ES-I3 (cell line): Measurements from ENCODE around the gene OR8I2.
"Not testable (repeated sequence)": the region's sequence is repeated elsewhere in the genome, so short reads cannot be mapped to it uniquely, and the experiment has no call there.

ENCODE experiments used
- H3K36me3 ChIP-seq: 2 replicates; pipeline ENCODE4 v1.6.1; 2013; ENCODE audit warnings: mild to moderate bottlenecking, low read length, control low read depth, moderate library complexity; ENCODE audit not compliant: insufficient read depth
- H3K4me1 ChIP-seq: 2 replicates; pipeline ENCODE4 v1.6.1; 2013; ENCODE audit warnings: mild to moderate bottlenecking, control low read depth, low read length; ENCODE audit not compliant: insufficient read depth
- H3K9ac ChIP-seq: 2 replicates; pipeline ENCODE4 v1.6.1; 2013; ENCODE audit warnings: low read depth, mild to moderate bottlenecking, low read length, moderate library complexity
- H3K9me3 ChIP-seq: 2 replicates; pipeline ENCODE4 v1.6.1; 2013; ENCODE audit warnings: mild to moderate bottlenecking, low read length, moderate library complexity; ENCODE audit not compliant: control insufficient read depth, insufficient read depth

OR8I2 gene

DNA sequence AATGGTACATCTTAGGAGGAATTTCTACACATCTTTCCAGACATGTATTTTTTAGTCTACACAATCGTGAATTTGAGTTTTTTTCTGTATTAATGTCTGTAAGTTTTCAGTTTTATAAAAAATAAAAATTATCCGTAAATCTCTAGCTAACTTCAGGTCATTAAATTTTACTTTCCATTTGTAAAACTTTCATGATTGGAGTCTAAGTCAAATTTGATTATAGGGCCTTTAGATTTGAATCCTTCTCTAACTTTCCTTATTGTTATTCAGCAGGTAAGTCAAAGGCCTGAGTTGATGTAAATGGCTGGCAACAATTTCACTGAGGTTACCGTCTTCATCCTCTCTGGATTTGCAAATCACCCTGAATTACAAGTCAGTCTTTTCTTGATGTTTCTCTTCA lies at the start of gene OR8I2:
OR8I2 (plus strand) TSS at position 301 of the 400 bp plus-strand sequence; CDS start at position 301, 0 bp downstream.
- Histone ChIP-seq H3K9me3 (no peaks in the 10 kb centered on the region), H3K36me3 (no peaks in the 10 kb centered on the region), H3K9ac (no peak within 1 kb of the TSS), H3K4me1 (no peaks in the 10 kb centered on the region)

DNA sequence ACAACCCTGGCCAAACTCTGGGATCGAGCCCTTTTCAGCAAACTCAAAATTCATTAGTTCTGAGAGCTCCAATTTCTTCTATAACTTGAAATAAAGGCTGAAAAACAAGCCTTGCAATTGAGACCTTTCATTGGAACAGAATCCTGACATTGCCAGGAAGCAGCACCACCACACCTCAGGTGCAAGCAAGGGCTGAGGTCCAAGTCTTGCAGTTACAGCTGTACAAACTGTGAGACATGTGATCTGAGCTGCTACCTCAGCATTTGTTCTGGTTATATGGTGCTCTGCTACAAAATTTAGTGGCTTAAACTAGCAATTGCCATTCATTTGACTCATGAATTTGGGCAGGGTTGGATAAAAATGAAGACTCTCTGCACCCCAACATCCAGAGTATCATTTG lies 47.6 kb upstream of the OR8I2 start:
- H3K4me1 ChIP-seq = no peaks in the 10 kb centered on the region
- H3K9ac ChIP-seq = no peak overlapping the region
- H3K36me3 ChIP-seq = no peaks in the 10 kb centered on the region
- no peaks in the 10 kb centered on the region; the same call in 1 of the 2 replicates for H3K9me3 ChIP-seq

DNA sequence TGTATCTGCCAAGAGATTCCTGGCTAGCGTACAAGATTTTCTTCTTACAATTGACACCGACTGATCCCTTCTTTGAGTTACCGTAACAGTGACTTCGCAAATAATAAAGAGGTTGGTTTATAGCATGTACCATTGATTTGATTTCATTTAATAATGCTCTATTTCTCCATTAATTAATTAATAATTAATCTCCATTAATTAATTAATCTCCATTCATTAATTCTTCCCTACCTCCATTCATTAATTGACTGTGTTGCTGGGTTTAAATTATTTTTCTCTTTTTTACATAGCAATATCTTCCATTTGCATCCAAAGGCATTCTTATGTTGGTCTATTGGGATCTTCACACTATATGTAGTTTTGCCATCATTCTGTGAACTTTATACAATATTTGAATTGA lies 44.6 kb upstream of the OR8I2 start:
- no peaks in the 10 kb centered on the region for H3K36me3 ChIP-seq
- no peaks in the 10 kb centered on the region; the same call in 1 of the 2 replicates for H3K9me3 ChIP-seq
- no peak overlapping the region for H3K9ac ChIP-seq
- no peaks in the 10 kb centered on the region for H3K4me1 ChIP-seq

DNA sequence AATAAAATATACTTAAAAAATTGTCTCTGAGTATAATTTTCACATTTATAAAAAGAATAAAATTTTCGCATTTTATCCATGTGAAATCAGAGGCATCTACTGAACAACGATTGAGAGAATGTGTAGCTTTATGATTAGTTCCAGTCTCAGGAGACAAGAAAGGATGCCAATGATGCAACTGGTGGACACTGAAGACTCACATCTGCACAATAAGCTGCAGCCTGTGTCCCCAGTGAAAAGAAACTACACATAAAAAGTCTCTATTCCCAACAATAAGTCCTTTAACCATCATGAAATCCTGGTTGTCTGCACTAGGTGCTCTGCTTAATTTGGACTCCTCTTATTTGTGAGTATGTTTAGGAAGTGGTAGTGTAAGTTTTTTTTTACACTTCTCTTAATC lies 43.6 kb upstream of the OR8I2 start:
- Histone ChIP-seq H3K4me1 (no peaks in the 10 kb centered on the region), H3K9ac (no peak overlapping the region), H3K9me3 (no peaks in the 10 kb centered on the region; the same call in 1 of the 2 replicates), H3K36me3 (no peaks in the 10 kb centered on the region)

DNA sequence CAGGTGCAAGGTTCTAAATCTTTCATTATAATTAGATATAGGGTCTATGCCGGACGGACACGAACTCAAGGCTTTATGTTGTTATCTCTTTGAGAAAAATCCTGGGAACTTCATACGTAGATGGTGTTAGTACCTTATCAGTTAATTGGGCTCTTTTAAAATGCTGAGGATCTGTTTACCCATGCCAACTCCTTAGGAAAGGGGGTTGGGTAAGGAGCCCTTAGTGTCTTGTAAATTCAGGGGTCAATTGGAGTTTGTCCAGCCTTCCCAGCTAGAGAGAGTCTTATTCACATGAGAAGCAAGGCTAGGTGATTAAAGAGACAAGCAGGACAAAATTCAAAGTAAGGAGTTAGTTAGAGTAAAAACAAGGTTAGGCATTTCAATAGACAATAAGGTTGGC lies 36.7 kb upstream of the OR8I2 start:
- H3K9ac ChIP-seq, H3K9me3 ChIP-seq, H3K36me3 ChIP-seq: not testable (repeated sequence)
- H3K4me1 ChIP-seq = peaks cover 19% of the 10 kb centered on the region

DNA sequence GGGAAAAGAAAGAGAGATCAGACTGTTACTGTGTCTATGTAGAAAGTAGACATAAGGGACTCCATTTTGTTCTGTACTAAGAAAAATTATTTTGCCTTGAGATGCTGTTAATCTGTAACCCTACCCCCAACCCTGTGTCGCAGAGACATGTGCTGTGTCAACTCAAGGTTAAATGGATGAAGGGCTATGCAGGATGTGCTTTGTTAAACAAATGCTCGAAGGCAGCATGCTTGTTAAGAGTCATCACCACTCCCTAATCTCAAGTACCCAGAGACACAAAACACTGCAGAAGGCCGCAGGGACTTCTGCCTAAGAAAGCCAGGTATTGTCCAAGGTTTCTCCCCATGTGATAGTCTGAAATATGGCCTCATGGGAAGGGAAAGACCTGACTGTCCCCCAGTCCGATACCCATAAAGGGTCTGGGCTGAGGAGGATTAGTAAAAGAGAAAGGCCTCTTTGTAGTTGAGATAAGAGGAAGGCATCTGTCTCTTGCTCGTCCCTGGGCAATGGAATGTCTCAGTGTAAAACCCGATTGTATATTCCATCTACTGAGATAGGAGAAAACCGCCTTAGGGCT lies 35.4 kb upstream of the OR8I2 start:
- not testable (repeated sequence) for H3K36me3 ChIP-seq, H3K9ac ChIP-seq

DNA sequence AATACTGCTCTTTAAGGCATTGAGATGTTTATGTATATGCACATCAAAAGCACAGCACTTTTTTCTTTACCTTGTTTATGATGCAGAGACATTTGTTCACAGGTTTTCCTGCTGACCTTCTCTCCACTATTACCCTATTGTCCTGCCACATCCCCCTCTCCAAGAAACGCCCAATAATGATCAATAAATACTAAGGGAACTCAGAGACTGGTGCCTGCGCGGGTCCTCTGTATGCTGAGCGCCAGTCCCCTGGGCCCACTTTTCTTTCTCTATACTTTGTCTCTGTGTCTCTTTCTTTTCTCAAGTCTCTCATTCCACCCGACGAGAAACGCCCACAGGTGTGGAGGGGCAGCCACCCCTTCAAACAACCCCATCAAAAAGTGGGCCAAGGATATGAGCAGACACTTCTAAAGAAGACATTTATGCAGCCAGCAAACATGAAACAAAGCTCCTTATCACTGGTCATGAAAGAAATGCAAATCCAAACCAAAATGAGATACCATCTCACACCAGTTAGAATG lies 34.8 kb upstream of the OR8I2 start:
- peaks cover 19% of the 10 kb centered on the region for H3K4me1 ChIP-seq
- H3K9me3 ChIP-seq, H3K36me3 ChIP-seq: not testable (repeated sequence)
- H3K9ac ChIP-seq = peak overlapping the region; percentile 25

More for the DNA sequence above, 35.4 kb upstream of the OR8I2 start:
- not testable (repeated sequence) for H3K9me3 ChIP-seq
- H3K4me1 ChIP-seq = peaks cover 19% of the 10 kb centered on the region

DNA sequence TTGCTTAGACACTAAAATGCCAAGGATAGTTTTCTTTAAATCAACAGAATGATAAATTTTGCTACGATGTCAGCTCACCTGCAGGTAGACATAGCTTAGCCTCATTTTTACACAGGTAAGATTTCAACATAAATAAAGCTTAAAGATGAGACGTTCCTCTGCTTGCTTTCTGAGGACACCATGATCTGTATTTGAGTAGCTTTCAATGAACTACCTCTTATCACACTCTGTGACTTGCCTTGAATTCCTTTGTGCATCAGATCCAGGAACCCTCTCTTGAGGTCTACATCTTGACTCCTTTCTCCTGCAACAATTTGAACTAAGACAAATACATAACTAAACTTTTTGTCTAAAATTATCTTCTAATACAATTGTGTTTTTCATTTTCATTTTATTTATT lies 26.1 kb upstream of the OR8I2 start:
- H3K4me1 ChIP-seq = no peaks in the 10 kb centered on the region
- H3K9ac ChIP-seq = no peak overlapping the region
- no peaks in the 10 kb centered on the region for H3K9me3 ChIP-seq
- H3K36me3 ChIP-seq = no peaks in the 10 kb centered on the region

DNA sequence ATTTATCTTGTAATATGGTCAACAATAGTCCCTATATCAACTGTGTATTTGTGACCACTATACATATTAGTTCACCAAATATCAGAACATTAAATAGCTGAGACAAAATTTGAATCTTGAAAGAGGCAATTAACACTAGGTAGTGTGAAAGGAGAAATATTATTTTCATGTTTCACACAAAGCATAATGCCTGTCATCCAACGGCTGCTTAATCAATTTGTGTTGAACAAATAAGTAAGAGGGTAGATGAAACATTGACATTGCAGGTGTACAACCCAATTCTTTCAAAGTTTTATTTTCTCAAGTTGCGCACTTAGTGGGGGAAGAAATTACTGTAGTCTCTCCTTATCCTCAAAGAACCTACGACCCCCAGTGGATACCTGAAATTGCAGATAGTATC lies 3.4 kb upstream of the OR8I2 start:
- Histone ChIP-seq H3K36me3 (no peaks in the 10 kb centered on the region), H3K4me1 (no peaks in the 10 kb centered on the region), H3K9me3 (no peaks in the 10 kb centered on the region), H3K9ac (no peak overlapping the region)

DNA sequence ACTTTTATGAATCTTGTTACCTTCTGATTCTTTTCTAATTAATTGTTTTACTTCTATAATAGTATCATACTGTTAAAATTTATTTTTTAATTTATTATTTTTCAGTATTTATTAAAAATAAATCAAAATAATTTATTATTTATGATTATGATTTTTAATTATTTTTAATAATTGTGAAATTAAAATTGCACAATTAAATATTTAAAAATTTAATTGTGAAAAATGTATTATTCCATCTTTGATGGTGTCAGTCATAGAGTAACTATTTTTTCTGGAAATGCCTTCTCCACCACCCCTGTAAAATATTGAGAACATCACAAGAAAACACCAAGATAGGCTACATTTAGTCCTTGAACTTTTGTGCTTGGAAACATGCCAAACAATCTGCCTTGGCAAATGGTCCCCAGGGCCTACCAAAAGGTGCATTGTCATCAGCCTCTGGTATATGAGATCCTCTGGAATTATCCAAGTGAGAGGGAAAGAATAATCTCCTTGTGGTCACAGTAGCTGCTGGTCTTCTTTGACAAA lies 10.2 kb downstream of the OR8I2 start, which contains the start of gene OR8H2:
OR8H2 (plus strand) TSS at position 478 of the 528 bp plus-strand sequence. CDS start 1,356 bp downstream, outside the sequence.
- Histone ChIP-seq H3K9ac (no peak within 1 kb of the TSS), H3K36me3 (no peaks in the 10 kb centered on the region), H3K4me1 (no peaks in the 10 kb centered on the region), H3K9me3 (no peaks in the 10 kb centered on the region)

DNA sequence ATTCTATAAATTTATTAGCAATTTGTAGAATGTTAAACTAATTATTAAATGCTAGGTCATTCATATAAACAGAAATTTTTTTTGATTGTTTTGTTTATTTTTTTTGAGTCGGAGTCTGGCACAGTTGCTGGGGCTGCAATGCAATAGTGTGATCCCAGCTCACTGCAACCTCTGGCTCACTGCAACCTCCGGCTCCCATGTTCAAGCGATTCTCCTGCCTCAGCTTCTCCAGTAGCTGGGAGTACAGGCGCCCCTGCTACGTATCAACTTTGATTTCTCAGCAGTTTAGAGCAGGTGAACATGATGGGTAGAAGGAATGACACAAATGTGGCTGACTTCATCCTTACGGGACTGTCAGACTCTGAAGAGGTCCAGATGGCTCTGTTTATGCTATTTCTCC lies 29.0 kb downstream of the OR8I2 start, which contains the start of gene OR8H3:
OR8H3 (plus strand) TSS at position 301 of the 400 bp plus-strand sequence; CDS start at position 301, 0 bp downstream.
- H3K9ac ChIP-seq = no peak within 1 kb of the TSS
- H3K4me1 ChIP-seq = no peaks in the 10 kb centered on the region
- H3K9me3 ChIP-seq = no peaks in the 10 kb centered on the region

DNA sequence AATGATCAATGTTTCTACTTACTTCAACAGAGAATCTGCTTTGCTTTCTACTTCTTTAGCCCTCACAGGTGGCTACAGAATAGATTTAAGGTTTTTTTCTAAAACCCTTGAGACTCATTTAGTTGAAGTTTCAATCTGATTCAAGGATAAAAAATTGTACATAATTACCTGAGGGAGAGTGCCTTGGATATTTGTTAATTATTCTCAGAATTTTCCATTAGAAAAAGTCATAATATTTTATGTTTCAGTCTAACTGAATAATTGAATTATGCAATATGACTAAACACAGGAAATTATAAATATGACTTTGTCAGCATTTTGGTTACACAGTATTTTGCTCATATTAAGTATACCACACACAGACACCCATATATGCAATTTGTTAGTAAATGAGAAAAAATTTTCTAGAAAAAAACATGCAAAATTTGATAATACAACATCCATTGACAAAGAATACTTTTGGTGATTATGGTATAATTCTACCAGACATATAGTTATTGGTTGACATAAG lies 47.1 kb downstream of the OR8I2 start, which contains the start of gene OR8J3:
OR8J3 (minus strand) TSS at position 51 of the 511 bp plus-strand sequence. CDS start 2,483 bp downstream, outside the sequence.
- Histone ChIP-seq H3K4me1 (no peaks in the 10 kb centered on the region), H3K9ac (no peak within 1 kb of the TSS), H3K36me3 (no peaks in the 10 kb centered on the region), H3K9me3 (no peaks in the 10 kb centered on the region)

More for the DNA sequence above, 29.0 kb downstream of the OR8I2 start, which contains the start of gene OR8H3:
- no peaks in the 10 kb centered on the region for H3K36me3 ChIP-seq

DNA sequence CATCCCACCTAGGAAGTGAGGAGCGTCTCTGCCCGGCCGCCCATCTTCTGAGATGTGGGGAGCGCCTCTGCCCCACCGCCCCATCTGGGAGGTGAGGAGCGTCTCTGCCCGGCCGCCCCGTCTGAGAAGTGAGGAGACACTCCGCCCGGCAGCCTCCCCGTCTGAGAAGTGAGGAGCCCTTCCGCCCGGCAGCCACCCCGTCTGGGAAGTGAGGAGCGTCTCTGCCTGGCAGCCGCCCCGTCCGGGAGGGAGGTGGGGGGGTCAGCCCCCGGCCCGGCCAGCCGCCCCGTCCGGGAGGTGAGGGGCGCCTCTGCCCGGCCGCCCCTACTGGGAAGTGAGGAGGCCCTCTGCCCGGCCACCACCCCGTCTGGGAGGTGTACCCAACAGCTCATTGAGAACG lies 50.6 kb downstream of the OR8I2 start:
- H3K36me3 ChIP-seq, H3K9me3 ChIP-seq: not testable (repeated sequence)

More for the DNA sequence above, 50.6 kb downstream of the OR8I2 start:
- H3K9ac ChIP-seq, H3K4me1 ChIP-seq: not testable (repeated sequence)
